PC-9 (cell line): ENCODE data around the gene APOM.

Experiments used
- EZH2 ChIP-seq: fragments of 200-600 bp; sonication (generic); IDR thresholded peaks from 2 replicates; pipeline ENCODE4 v1.8.0; 2017; ENCODE audit warnings: antibody characterized with exemption, low read depth
- TF ChIP-seq, protein P1 (sequence below): fragments of 200-600 bp; sonication (generic); conservative IDR thresholded peaks from 2 replicates; pipeline ENCODE4 v1.6.1; 2017; ENCODE audit warnings: mixed run types, antibody characterized with exemption, mild to moderate bottlenecking, moderate library complexity

GRCh38 chr6:31621991-31622390 lies 33.7 kb upstream of the APOM start:
- TF ChIP-seq, protein P1, sequence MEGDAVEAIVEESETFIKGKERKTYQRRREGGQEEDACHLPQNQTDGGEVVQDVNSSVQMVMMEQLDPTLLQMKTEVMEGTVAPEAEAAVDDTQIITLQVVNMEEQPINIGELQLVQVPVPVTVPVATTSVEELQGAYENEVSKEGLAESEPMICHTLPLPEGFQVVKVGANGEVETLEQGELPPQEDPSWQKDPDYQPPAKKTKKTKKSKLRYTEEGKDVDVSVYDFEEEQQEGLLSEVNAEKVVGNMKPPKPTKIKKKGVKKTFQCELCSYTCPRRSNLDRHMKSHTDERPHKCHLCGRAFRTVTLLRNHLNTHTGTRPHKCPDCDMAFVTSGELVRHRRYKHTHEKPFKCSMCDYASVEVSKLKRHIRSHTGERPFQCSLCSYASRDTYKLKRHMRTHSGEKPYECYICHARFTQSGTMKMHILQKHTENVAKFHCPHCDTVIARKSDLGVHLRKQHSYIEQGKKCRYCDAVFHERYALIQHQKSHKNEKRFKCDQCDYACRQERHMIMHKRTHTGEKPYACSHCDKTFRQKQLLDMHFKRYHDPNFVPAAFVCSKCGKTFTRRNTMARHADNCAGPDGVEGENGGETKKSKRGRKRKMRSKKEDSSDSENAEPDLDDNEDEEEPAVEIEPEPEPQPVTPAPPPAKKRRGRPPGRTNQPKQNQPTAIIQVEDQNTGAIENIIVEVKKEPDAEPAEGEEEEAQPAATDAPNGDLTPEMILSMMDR: no peak
- TF ChIP-seq EZH2: no peak
